Skeletal muscle cell (primary cell): Measurements from ENCODE around the gene UBN2.

ENCODE experiments used
- DNase-seq: peaks from one replicate; pipeline ENCODE4 v3.0.0-alpha.2; 2010; ENCODE audit warnings: low read depth
- H3K4me3 ChIP-seq: 2 replicates; pipeline ENCODE4 v1.5.1; 2011; ENCODE audit warnings: low read depth, mild to moderate bottlenecking, control low read depth, low read length, moderate library complexity

UBN2 gene

DNA sequence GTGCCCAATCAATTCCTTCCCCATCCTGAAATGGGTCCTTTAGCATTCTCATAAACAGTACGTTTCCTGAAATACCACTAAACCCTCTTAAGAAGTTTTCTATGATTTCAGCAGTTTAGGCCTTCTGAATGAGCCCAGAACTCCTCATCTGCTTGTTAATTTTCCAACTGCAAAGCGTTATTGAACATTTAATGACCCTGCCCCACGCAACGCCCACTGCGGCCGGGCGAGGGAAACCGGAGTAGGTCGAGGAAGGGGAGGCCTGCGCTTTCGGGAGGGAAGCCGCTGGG, 608 bp upstream of the UBN2 start:
- H3K4me3 ChIP-seq = peak overlapping the region; percentile 94
- DNase-seq = no peak

DNA sequence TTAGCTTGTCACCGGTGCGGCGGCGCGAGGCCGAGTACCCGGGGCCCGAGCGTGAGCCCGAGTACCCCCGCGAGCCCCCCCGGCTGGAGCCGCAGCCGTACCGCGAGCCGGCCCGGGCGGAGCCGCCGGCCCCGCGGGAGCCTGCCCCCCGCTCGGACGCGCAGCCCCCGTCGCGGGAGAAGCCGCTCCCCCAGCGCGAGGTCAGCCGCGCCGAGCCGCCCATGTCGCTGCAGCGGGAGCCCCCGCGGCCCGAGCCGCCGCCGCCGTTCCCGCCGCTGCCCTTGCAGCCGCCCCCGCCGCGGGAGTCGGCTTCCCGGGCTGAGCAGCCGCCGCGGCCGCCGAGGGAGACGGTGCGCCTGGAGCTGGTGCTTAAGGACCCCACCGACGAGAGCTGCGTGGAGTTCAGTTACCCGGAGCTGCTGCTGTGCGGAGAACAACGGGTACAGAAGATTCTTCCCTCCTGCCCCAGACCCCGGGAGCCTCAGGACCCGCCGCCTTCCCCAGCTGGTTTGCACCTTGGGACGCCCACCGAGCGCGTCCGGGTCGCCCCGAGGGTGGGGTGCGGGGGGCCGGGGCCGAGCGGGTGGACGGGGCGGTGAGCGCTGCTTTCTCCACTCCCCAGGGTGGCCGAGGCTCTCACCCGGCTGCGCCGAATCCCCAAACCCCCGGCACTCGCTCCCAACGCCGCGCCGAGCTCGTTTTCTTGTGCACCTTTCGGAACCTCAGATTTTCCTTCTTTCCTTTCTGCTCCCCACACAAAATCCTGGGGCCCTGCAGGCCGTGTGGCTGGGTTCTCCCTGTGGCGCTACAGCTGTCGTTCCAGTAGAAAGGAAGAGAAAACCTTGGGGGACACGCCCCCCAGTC, 708 bp downstream of the UBN2 start:
- peak overlapping the region; percentile 94 for H3K4me3 ChIP-seq
- DNase-seq = no peak

DNA sequence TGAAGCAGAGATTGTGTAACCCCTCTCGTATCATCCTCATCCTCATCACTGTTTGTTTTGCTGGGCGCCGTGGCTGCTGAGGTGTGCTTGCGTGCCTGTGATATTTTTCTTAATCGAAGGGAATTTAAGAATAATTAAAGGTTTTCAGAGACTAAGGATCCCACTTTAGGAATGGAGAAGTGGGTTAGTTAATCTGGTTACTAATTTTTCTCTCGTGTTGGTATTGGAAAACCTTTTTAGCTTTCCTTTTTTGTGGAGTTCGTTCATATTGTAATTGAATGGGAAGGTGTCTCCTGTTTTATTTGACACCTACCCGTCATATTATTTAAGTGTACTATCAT, 1.3 kb downstream of the UBN2 start:
- peak overlapping the region; percentile 94 for H3K4me3 ChIP-seq
- DNase-seq = no peak

DNA sequence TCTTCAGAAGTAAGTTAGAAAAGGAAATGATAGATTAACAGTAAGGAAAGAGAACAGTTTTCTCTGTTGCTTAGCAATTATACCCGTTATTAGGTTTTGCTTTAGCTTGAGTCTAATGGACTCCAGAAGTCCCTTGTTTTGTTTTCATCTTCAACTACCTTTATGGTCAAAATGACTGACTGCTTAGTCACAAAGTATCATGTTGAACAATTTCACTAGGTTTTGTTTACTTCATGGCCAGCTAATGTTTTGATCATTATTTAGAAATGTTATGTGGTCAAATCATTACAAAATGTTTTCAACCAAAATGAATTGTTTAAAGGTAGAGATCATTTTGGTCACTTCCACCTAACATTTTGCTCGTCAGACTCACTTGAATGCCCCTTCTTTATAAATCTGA, 1.9 kb downstream of the UBN2 start:
- peak overlapping the region; percentile 94 for H3K4me3 ChIP-seq
- DNase-seq = no peak

DNA sequence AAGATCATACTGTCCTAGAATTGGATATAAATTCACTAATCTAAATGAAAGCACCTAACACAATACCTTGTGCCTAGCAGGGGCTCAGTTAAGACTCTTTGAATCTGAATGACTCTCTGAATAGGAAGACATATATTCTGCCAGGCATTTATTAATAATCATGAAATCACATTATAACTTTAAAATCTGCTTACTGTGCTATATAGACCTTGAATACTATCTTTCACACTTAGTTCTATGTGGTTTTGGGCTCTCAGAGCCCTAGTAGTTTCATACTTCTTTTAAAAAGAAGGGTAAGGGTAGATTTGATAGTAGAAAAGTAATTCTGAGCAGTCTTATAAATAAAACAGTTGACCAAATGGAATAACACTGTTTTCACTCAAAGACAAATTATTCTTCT, 10.2 kb downstream of the UBN2 start:
- no peak overlapping the region for H3K4me3 ChIP-seq
- no peak for DNase-seq

DNA sequence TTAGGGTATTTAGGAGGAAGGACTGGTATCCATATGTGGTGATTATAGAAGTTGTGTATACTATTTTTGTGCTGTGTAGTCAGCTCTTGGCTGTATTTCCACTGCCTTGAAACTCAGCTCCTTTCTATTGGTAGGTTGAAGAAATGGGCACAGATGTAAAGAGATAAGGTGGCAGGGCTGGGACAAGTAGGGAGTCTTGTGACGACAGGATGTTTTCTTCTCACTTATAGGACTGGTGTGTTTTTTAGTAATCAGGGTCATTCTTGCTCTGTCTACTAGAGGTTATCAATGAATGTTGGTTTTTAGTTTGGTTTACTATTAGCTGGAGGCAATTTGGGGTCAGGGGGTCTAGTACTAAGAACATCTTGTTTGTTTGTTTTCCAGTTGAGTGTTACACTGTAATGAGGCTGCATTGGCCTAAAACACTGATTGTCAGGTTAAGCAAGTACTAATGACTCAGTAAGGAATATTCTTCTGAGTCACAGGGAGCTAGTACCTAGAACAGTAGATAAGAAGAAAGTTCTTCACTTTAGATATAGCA, 11.8 kb downstream of the UBN2 start:
- DNase-seq = peak; percentile 18

DNA sequence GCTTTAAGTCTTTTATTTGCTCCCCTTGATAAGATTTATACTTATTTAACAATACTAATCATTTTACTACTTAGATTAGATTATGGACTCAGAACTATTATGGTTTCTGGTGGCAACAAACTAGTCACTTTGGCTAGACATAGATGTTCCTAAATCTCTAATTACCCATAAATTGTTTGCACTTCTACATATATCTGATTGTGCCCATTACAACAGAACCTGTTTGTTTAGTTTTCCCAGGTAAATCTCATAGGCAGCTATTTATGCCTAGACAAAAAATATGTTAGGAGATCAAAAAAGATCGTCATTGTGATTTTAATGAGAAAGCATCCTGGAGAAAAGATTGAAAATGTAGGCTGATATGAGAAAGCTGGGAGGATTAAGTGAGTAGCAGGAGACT, 14.4 kb downstream of the UBN2 start:
- no peak overlapping the region for H3K4me3 ChIP-seq
- no peak for DNase-seq

More for the DNA sequence above, 11.8 kb downstream of the UBN2 start:
- H3K4me3 ChIP-seq = no peak overlapping the region

DNA sequence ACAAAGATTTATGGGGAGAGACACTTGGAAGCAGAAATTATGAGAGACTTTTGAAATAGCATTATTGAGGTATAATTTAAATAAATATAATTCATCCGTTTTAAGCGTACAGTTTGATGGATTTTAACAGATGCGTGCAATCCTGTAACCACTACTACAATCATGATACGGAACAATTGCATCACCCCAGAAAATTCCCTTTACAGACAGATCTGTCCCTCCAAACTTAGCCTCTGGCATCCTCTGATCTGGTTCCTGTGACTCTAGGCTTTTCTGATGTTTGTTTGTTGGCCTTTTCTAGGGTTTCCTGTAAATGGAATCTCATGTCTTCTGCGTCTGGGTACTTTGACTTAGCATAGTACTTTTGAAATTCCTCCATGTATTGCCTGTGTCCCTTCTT, 15.5 kb downstream of the UBN2 start:
- no peak for DNase-seq

DNA sequence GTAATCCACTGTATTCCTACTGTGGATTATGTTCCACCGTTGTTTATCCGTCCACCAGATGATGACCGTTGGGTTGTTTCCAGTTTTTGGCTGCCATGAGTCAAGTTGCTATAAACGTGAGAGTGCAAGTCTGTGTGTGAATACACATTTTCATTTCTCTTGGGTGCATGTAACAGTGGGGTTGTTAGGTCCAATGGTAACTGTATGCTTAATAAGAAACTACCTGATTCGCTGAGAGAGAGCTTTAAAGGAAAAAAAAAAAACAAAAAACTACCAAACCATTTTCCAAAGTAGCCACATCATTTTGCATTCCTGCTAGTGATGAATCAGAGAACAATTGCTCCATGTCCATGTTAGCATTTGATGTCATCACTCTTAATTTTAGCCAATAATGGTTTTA, 15.9 kb downstream of the UBN2 start:
- no peak overlapping the region for H3K4me3 ChIP-seq
- DNase-seq = peak; percentile 42

More for the DNA sequence above, 15.5 kb downstream of the UBN2 start:
- no peak overlapping the region for H3K4me3 ChIP-seq

DNA sequence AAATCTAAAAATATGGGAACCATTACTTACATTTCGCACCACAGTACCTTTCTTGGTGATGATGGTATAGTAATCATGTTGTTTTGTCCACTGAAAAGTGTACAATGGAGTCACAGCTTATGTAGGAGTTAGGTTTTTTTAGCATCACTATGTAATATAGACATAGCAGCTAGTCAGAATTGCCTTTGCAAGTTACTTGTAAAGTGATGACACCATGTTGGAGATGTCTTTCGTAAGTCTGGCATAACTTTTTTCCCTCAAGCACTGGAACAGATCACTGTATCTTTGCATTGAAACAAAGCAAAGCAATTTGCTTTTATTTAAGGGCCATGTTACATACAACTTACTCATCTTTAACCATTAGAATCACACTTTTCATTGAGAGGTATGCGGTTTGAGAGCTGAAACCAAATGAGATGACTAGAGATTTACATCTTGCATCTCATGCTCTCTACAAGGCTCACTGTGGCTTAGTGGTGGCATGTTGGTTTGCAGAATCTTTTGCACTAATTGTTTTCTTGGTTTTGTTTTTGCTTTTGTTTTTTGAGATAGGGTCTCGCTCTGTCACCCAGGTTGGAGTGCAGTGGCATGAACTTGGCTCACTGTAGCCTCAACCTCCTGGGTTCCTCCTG, 18.3 kb downstream of the UBN2 start:
- H3K4me3 ChIP-seq = no peak overlapping the region
- no peak for DNase-seq

DNA sequence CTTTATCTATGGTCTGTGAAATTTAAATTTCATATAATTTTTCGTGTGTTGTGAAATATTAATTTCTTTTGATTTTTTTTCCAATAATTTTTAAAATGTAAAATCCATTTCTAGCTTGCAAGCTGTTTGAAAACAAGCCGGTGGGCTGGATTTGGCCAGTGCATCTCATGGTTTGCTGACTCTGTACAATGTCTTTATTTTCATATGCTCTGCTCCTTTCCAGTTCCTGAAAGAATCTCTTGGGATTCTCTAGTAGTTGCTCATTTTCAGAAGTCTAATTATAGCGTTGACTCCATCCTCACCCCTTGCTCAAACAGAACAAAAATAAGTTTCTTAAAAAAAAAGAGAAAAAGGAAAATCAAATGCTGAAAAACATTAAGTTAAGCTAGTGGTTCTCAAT, 21.4 kb downstream of the UBN2 start:
- DNase-seq = no peak
- H3K4me3 ChIP-seq = no peak overlapping the region

DNA sequence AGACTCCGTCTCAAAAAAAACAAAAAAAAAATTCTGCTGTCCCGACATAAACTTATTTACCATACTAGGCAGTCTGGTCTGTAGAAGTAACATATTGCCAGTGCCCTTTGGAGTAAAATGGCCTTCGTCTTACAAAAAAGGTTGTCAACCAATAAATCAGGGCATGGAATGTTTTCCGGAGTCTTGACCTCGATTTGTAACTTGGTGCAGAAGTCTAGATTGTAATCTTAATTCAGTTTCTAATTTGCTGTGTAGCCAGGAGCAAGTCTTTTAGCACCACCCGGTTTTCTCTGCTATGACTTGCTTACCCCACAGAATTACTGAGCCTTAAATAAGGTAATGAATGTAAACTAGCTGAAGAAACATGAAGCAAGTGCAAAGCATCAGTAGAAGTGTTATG, 23.2 kb downstream of the UBN2 start:
- no peak for DNase-seq
- H3K4me3 ChIP-seq = no peak overlapping the region

DNA sequence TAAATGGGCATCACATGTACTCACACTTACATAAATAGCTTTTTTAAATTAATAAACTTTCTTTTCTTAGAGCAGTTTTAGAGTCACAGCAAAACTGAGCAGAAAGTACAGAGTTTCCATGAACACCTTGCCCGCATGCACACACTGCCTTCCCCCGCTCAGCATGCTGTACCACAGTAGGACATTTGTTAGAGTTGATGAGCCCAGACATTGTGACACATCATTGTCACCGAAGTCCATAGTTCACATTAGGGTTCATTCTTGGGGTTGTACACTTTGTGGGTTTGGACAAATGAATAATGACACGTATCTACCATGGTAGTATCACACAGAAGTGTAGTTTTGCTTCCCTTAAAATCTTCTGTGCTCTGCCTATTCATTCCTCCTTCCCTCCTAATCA, 23.7 kb downstream of the UBN2 start:
- no peak overlapping the region for H3K4me3 ChIP-seq
- no peak for DNase-seq

DNA sequence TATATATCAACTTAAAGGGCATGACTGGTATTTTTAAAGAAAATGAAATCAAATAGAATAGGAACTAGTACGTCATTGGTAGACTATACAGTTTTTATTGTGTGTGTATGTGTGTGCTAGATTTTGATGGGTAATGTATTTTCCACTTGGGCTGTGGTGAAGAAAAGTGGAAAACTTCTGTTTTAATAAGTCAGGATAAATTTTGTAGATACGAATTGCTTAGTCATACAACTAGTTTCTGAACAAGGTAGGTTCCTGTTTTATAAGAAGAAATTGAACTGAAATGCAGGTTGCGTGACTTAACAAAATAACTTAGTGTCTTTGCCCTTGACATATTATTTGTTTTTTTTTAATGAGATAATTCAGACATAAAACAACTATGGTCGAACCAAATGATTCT, 24.3 kb downstream of the UBN2 start:
- DNase-seq = no peak
- no peak overlapping the region for H3K4me3 ChIP-seq

DNA sequence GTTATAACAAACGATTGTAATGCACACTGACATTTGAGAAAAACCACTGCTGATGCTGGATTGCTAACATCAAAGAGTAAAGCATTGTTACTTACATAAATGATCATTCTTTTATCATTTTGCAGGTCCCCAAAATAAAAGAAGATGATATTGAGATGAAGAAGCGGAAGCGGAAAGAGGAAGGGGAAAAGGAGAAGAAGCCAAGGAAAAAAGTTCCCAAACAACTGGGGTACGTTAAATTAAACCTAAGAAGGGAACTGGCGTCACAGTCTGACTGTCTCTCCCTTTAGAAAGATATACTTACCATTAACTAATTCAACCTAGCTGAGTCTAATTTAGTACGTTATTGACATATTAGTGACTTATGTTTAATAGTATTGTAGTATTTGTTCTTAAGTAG, 28.1 kb downstream of the UBN2 start:
- no peak overlapping the region for H3K4me3 ChIP-seq
- DNase-seq = no peak

DNA sequence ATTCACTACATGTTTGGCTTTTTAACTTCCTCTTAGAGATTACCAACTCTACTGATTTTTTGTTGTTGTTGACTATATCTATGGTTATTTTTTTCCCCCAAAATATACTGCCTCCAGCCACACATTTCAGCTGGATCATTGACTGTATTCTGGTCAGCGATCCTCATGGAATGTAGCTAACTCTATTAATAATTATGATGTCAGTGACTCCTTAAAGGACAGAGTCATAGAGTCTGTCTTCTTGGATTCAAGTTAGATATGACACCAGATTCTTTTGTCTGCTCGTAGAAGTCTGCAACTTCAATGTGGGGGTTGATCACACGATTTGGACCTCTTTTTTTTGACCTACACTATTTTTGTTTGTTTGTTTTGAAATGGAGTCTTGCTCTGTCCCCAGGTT, 33.2 kb downstream of the UBN2 start:
- no peak for DNase-seq
- no peak overlapping the region for H3K4me3 ChIP-seq

DNA sequence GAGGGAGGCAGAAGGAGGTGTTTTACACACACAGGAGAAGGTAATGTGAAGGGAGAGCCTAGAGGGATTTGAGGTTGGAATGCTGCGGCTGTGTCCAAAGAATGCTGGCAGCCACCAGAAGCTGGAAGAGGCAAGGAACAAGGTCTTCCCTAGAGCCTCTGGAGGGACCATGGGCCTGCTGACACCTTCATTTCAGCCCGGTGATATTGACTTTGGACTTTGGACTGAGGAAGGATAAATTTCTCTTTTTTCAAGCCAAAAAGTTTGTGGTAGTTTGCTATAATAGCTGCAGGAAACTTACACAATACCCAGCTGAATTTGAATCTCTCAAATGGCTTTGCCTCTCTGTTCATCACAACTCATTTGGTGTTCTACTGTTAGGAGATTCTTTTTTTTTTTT, 34.6 kb downstream of the UBN2 start:
- H3K4me3 ChIP-seq = no peak overlapping the region
- no peak for DNase-seq

DNA sequence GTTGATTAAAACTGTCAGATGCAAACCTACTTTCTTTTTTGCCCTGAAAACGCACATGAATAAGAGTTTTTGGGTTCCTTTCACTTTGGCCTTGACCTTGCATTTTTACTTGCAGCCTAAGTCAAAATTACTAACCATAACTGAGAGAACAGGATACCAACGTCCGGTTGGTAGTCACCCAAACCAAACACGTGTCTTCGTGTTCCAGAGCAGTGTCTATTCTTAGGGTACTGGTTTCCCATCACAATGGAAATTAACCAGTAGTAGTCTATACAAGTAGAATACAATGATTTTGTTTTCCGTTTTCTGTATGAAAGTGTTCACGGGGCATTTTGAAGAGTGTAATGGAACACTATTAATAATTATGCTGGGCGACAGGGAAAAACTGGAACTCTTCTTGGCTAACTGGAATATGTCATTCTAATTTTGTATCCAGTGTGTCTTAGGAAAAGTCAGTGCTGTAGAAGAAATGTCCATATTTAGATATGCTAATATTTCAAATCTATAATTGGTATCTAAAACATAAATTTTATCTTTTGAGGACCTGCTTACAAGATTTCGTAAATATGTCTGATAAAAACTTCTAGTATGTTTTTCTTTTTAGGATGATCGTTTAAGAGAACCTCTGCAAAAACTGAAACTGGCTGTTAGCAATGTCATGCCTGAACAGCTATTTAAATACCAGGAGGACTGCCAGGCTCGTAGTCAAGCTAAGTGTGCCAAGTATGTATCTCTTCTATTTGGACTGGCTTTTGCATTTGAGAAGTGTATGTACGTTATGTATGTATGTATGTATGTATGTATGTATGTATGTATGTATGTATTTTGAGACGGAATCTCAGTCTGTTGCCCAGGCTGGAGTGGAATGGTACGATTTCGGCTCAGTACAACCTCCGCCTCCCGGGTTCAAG, 40.9 kb downstream of the UBN2 start:
- H3K4me3 ChIP-seq = no peak overlapping the region
- no peak for DNase-seq

DNA sequence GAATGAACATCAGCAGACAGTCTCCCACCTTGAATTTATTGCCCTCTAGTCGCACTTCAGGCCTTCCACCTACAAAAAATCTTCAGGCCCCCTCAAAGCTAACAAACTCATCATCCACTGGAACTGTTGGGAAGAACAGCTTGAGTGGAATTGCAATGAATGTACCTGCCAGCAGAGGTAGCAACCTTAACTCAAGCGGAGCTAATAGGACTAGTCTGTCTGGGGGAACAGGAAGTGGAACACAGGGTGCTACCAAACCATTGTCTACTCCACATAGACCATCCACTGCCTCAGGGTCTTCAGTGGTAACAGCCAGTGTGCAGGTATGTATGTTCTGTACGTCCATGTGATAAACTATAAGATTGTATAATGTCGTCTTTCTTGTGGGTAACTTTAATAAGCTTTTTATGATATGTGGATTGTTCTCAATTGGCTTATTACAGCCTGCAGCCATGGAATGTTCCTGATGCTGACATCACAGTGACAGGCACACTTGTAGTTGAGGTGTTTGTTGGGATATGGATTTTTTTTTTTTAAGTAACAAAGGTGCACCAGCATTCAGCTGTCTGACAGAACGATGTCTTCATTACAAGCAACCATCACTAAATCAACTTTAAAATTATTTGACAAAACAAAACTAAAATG, 53.3 kb downstream of the UBN2 start:
- H3K4me3 ChIP-seq = no peak overlapping the region
- no peak for DNase-seq

DNA sequence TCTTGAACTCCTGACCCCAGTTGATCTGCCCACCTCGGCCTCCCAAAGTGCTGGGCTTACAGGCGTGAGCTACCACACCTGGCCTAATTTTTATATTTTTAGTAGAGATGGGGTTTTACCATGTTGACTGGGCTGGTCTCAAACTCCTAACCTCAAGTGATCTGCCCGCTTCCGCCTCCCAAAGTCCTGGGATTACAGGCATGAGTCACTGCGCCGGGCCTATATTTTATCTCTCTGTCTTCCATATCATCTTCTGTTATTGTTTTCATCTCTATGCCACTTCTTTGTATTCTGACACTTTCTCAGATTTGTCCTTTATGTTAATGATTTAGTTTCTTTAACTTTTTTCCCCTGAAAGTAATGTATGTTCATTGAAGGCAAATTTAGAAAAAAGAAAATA, 55.1 kb downstream of the UBN2 start:
- no peak for DNase-seq
- H3K4me3 ChIP-seq = no peak overlapping the region
